G401.6 (cell line): ENCODE data around the gene RNF14.
"Not testable (repeated sequence)": the region's sequence is repeated elsewhere in the genome, so short reads cannot be mapped to it uniquely, and the experiment has no call there.

Source experiments
- FAIRE-seq: peaks from 2 replicates; lab custom pipeline; 2012; peaks lifted over from hg19 to GRCh38; lab: Jason Lieb, UNC

The RNF14 gene

GRCh38 chr5:142015781-142016533, 47.1 kb downstream of the RNF14 start:
- FAIRE-seq, result no peak

- no peak for FAIRE-seq
Observed at GRCh38 chr5:142016556-142016955, 47.7 kb downstream of the RNF14 start.

GRCh38 chr5:142017832-142018427, 49.0 kb downstream of the RNF14 start:
- FAIRE-seq, result no peak

GRCh38 chr5:142020122-142020659, 51.3 kb downstream of the RNF14 start:
- FAIRE-seq, result no peak

- FAIRE-seq, result no peak
Observed at GRCh38 chr5:142023836-142024235, 54.9 kb downstream of the RNF14 start.

GRCh38 chr5:142024771-142025304, 55.9 kb downstream of the RNF14 start:
- peak; percentile 79 for FAIRE-seq

GRCh38 chr5:142025637-142026036, 56.7 kb downstream of the RNF14 start:
- FAIRE-seq, result no peak

GRCh38 chr5:142032150-142032549, 63.2 kb downstream of the RNF14 start:
- no peak for FAIRE-seq

GRCh38 chr5:142032747-142033631, 64.1 kb downstream of the RNF14 start:
- no peak for FAIRE-seq

- not testable (repeated sequence) for FAIRE-seq
Observed at GRCh38 chr5:142033632-142034567, 65.0 kb downstream of the RNF14 start.

- FAIRE-seq, result no peak
Observed at GRCh38 chr5:142034994-142035393, 66.1 kb downstream of the RNF14 start.

- no peak for FAIRE-seq
Observed at GRCh38 chr5:142036918-142037317, 68.0 kb downstream of the RNF14 start.

- FAIRE-seq, result not testable (repeated sequence)
Observed at GRCh38 chr5:142037599-142037998, 68.7 kb downstream of the RNF14 start.

- no peak for FAIRE-seq
Observed at GRCh38 chr5:142038735-142039134, 69.8 kb downstream of the RNF14 start.
